Measurements from ENCODE around the gene GAPVD1.
"Not testable (repeated sequence)": the region's sequence is repeated elsewhere in the genome, so short reads cannot be mapped to it uniquely, and the experiment has no call there.

The GAPVD1 gene

DNA sequence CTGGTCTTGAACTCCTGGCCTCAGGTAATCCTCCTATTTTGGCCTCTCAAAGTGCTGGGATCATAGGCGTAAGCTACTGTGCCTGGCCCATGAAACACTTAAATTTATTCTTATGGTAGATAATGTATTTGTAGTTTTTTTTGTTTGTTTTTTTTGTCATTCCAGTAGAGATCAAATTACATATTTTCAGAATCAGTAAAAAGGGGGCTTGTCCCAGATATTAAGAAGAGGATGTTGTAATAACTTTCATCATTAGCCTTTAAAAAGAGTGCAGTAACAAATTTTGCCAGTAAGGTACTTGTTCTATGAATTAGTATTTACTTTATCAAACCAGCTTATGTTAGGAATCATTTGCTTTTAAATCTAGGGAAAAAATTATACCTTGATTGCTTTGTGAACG is 42.6 kb downstream of the GAPVD1 start:
- DNase-seq (ENCODE audit: low read depth in 2 of 2): no peak

DNA sequence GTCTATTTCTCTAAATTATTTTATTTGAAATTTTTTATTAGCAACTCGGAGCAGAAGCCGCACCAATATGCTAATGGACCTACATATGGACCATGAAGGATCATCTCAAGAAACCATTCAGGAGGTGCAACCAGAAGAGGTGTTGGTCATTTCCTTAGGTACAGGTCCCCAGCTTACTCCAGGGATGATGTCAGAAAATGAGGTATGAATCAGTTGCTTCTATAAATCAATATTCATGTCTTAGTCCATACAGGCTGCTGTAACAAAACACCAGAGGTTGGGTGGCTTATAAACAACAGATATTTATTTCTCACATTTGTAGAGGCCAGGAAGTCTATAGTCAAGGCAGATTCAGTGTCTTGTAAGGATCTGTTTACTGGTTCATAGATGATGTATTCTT is 50.8 kb downstream of the GAPVD1 start:
- DNase-seq (ENCODE audit: low read depth in 2 of 2): no peak

DNA sequence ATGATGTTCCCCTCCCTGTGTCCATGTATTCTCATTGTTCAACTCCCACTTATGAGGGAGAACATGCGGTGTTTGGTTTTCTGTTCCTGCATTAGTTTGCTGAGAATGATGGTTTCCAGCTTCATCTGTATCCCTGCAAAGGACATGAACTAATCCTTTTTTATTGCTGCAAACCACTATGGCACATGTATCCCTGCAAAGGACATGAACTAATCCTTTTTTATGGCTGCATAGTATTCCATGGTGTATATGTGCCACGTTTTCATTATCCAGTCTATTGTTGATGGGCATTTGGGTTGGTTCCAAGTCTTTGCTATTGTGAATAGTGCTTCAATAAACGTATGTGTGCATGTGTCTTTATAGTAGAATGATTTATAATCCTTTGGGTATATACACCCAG is 54.7 kb downstream of the GAPVD1 start:
- not testable (repeated sequence) for DNase-seq (ENCODE audit: low read depth in 2 of 2)

DNA sequence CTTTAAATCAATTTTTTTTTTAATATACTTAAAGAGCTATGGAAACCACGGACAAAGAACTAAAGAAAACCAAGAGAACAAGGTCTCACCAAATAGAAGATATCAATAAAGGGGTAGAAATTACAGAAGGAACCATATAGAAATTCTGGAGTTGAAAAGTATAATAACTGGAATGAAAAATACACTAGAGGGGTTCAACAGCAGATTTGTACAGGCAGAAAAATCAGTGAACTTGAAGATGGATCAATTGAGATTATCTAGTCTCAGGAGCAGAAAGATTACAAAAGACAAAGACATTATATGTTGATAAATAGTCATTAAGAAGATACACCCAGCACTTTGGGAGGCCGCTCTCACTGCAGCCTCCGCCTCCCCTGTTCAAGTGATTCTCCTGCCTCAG is 56.1 kb downstream of the GAPVD1 start:
- DNase-seq (ENCODE audit: low read depth in 2 of 2): no peak

DNA sequence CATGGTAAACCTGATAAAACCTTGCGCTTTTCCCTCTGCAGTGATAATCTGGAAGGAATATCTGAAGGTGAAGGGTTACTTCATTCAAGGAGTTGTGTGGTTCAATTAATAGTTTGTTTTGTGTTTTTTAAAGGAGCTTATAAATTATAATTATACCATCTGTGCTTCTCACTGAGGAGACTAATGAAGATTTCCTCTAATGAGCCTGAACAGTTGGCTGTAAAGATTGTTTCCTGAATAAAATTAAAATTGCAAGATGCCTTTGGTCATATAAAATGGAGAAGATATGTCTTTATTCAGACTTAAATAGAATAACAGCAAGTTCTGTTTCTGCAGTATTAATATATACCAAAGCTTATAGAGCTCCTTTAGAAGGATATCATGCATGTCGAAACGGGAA is 59.9 kb downstream of the GAPVD1 start:
- no peak for DNase-seq (ENCODE audit: low read depth in 2 of 2)

GRCh38 chr9:125323615-125324014 is 62.0 kb downstream of the GAPVD1 start:
- no peak for DNase-seq (ENCODE audit: low read depth in 2 of 2)

GRCh38 chr9:125325826-125326225 is 64.2 kb downstream of the GAPVD1 start:
- no peak for DNase-seq (ENCODE audit: low read depth in 2 of 2)

- no peak for DNase-seq (ENCODE audit: low read depth in 2 of 2)
Measured at GRCh38 chr9:125329978-125330377, 68.4 kb downstream of the GAPVD1 start.

GRCh38 chr9:125330587-125330986 is 69.0 kb downstream of the GAPVD1 start:
- DNase-seq (ENCODE audit: low read depth in 2 of 2): no peak

DNA sequence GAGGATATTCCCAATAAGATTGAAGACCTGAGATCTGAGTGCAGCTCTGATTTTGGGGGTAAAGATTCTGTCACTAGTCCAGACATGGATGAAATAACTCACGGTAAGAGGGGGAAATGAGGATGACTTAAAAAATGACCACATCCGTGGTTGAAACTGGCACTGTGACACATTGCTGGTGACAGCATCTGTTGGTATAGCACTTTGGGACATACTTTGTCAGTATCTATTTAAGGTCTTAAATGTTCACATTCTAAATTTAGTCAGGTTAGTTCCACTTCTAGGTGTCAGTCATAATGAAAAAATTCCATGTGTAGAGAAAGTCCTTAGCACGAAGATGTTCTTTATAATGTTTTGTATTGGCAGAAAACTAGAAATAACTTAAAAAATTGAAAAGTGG is 70.9 kb downstream of the GAPVD1 start:
- no peak for DNase-seq (ENCODE audit: low read depth in 2 of 2)

DNA sequence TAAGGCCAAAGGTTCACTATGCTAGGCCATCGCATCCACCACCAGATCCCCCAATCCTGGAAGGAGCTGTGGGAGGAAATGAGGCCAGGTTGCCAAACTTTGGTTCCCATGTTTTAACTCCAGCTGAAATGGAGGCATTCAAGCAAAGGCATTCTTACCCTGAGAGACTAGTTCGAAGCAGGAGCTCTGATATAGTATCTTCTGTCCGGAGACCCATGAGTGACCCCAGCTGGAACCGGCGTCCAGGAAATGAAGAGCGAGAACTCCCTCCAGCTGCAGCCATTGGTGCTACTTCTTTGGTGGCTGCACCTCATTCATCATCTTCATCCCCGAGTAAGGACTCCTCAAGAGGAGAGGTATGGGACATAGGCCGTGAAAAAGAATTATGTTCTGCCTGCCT is 75.6 kb downstream of the GAPVD1 start:
- DNase-seq (ENCODE audit: low read depth in 2 of 2): no peak

DNA sequence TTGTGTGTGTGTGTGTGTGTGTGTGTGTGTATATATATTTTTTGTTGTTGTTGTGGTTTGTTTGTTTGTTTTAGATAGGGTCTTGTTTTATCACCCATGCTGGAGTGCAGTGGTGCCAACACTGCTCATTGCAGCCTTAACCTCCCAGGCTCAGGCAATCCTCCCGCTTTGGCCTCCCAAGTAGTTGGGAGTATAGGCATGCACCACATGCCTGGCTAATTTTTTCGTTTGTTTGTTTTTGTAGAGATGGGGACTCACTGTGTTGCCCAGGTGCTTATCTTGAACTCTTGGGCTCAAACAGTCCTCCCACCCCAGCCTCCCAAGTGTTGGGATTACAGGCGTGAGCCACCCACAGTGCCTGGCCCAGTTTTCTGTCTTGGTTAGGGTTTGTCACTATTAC is 77.3 kb downstream of the GAPVD1 start:
- no peak for DNase-seq (ENCODE audit: low read depth in 2 of 2)

DNA sequence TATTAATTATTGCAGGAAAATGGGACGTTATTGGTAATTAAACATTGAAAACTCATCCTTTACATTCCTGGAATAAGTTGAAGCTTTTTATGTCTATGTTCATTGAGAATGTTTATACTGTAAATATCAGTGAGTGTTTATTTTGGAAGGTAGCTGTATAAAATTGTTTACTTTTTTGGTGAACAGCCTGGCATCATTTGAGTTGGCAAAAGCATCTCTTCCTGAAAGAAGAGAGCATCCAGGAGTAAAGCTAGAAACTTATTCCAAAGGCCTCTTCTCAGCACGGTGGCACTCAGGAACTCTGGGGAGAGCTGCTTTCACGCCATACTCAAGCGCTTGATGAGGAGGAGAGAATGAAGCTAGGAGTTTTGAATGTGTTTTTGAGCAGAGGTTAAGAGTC is 79.9 kb downstream of the GAPVD1 start:
- no peak for DNase-seq (ENCODE audit: low read depth in 2 of 2)

DNA sequence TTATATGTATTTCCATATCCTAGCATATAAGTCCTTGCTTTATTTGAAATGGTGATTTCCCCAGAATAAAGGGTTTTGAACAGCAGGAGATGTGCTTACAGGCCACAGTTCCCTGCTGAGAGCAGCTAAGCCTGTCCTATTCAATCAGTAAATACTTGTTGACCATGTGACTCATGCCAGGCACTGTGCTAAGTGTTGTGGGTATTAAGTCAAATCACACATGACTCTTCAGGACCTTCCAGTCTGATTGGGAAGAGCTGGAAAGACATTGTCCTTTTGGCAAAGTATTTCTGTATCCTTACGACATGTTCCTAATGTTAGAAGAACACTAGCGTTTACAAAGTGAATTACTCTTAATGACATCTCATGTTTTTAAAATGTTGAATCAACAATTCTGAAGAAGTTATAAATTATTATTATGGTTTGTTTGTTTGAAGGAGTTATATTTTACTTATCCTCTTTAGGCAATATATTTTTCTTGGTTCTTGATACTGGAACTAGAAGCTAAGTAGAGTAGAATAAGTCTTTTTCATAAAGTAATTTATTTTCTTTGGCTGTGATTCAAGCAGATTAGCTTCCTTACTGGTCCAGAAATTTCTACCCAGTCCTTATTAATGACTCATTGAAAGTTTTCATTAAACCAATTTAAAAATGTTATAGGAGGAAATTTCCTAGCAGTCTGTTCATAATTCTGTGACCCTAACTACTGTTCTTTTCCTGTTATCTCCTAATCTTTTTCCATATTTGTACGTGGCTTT is 82.1 kb downstream of the GAPVD1 start:
- no peak for DNase-seq (ENCODE audit: low read depth in 2 of 2)

DNA sequence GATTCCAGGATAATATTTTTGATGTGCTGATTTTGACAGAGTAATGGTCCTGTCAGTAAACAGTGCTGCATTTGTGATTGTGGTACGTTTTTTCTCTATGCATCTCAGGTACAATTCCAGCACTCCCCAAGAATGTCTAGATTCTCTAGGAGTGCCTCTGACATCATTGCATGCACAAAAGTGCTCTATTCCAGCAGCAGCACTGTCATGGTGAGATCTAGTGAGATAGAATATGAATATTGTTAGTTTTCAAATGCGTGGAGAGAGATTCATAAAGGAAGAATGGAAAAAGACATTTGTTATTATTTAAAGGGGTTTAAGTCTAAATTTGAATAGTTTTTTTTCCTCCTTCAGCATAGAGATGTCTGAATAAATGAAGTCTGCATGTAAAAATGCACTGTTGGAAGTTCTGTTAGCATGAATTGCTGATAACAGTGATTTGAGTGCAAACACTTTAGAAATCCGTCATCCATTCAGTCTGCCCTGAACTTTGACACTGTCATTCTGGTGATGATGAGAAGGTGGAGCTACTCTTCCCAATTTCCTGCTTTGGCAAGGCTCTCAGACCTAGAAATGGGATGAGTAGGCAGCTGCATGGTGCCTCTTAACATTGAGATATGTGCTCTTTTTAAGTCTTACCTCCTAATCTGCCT is 84.6 kb downstream of the GAPVD1 start:
- DNase-seq (ENCODE audit: low read depth in 2 of 2): no peak

GRCh38 chr9:125355601-125356000 is 94.0 kb downstream of the GAPVD1 start:
- no peak for DNase-seq (ENCODE audit: low read depth in 2 of 2)

DNA sequence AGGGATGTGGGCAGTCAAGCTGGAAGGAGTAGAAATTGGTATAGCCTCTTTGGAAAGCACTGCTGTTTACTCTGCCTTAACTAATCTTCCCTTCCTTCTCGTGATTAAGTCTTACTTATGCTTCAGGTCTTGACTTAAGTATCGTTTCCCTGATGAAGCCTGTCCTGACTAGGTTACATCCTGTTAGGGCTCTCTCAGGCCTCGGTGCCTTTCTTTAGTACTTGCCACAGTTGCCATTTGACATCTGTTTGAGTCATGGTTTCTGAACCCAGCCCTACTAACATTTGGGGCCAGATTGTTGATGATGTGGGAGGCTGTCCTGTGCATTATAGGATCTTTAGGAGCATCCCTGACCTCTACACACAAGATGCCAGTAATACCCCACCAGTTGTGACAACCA is 94.4 kb downstream of the GAPVD1 start:
- no peak for DNase-seq (ENCODE audit: low read depth in 2 of 2)

- DNase-seq (ENCODE audit: low read depth in 2 of 2): no peak
Measured at GRCh38 chr9:125359011-125359410, 97.4 kb downstream of the GAPVD1 start.

GRCh38 chr9:125360601-125361000 is 99.0 kb downstream of the GAPVD1 start:
- no peak for DNase-seq (ENCODE audit: low read depth in 2 of 2)

- no peak for DNase-seq (ENCODE audit: low read depth in 2 of 2)
Measured at GRCh38 chr9:125361837-125362531, 100.4 kb downstream of the GAPVD1 start.

- no peak for DNase-seq (ENCODE audit: low read depth in 2 of 2)
Measured at GRCh38 chr9:125366676-125367075, 105.0 kb downstream of the GAPVD1 start.

GRCh38 chr9:125370786-125371185 is 109.2 kb downstream of the GAPVD1 start:
- no peak for DNase-seq (ENCODE audit: low read depth in 2 of 2)
